HL-60/S4 treated with phorbol 12-myristate 13-acetate at 8.2 ng/mL for 4 days and 3 days (cell line): ENCODE results near the gene BAK1.
"Not testable (repeated sequence)": the region's sequence is repeated elsewhere in the genome, so short reads cannot be mapped to it uniquely, and the experiment has no call there.

ENCODE experiments used
- in situ Hi-C: fragments of 300-500 bp; cut with MboI; formaldehyde crosslinking; loops from 2 replicates; pipeline ENCODE4 v1.15.0; 2022; ENCODE audit warnings: low sequenced_read_pairs

The BAK1 gene

GRCh38 chr6:33609019-33609418 is 28.9 kb upstream of the BAK1 start:
- in situ Hi-C loops, result no loop called here

DNA sequence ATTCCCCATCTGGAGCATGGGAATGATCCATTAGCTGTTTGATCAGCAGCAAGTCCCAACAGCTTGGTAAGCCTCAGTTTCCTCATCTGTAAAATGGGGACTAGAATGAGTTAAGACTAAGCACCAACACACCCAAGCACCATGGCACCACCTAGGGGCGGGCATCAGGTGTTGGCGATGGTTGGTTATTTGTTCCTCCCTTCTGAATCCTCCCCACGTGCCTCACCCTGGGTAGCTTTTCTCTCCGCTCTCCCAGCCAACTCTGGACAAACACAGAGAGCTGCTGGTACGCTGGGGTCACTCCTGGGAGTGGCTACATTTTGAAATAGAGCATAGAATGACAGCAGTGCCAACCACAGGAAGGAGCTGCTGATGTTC is 27.7 kb upstream of the BAK1 start:
- in situ Hi-C loops, result no loop called here

GRCh38 chr6:33607126-33607783 is 27.2 kb upstream of the BAK1 start:
- in situ Hi-C loops, result no loop called here

- in situ Hi-C loops, result no loop called here
Observed at GRCh38 chr6:33606642-33607041, 26.6 kb upstream of the BAK1 start.

DNA sequence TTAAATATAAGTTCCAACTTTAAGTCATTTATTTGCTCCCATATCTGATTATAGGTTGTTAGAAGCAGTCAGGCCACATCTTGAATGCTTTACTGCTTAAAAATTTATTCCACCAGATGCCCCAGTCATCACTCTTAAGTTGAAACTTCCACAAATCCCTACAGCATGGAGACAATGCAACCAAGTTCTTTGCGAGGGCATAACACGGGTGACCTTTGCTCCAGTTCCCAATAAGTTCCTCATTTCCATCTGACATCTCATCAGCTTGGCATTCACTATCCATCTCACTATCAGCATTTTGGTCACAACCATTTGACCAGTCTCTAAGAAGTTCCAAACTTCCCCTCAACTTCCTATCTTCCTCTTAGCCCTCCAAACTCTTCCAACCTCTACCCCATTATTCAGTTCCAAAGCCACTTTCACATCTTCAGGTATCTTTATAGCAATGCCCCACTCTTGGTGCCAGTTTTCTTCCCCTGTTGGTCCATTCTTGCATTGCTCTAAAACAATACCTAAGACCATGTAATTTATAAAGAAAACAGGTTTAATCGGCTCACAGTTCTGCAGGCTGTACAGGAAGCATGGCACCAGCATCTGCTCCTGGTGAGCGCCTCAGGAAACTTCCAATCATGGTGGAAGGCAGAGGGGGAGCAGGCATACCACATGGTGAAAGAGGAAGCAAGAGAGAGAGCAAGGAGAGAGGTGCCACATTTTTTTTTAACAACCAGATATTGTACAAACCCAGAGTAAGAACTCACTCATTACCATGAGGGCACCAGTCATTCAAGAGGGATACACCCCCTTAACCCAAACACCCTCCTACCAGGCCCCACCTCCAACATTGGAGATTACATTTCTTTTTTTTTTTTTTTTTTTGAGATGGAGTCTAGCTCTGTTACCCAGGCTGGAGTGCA is 25.1 kb upstream of the BAK1 start:
- in situ Hi-C loops, result no loop called here

DNA sequence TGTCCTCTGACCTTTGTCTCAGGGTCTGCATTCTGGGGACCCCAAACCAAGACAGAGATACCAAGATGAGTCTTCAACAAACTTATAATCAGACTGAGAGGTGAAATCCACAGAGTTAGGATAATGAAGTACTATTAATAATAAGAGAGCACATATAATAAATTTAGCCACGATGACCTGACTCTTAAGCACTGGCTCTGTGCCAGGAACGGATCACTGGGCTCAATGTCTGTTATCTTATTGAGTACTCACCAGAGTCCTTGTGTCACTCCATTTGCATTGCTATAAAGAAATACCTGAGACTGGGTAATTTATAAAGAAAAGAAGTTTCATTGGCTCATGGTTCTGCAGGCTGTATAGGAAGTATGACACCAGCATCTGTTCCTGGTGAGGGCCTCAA is 22.1 kb upstream of the BAK1 start:
- in situ Hi-C loops, result no loop called here

GRCh38 chr6:33600761-33601160 is 20.7 kb upstream of the BAK1 start:
- in situ Hi-C loops, result no loop called here

DNA sequence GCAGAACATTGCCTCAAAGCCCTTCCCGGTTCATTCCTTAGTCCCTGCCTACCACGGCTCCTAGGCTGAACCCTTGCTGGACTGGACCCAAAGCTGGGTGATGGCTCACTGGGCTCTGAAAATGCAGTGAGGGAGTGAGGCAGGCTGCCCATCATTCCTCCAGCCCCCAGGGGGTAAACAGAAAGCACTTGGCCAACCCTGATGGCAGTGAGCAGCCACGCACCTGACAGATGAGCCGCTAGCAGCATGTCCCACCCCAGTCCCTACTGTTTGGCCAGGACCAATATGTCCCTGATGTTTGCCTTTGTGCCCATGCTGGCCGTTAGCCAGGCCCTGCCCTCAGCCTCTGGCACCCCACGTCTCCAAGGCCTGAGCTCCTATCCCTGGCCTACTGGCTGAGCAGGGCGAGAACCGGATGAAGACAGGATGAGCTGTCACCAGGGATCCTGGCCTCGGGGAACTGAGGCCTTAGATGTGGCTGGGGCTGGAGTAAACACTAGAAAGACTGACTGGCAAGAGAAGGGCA is 19.4 kb upstream of the BAK1 start:
- in situ Hi-C loops, result no loop called here

- in situ Hi-C loops, result no loop called here
Observed at GRCh38 chr6:33597551-33598322, 17.7 kb upstream of the BAK1 start.

DNA sequence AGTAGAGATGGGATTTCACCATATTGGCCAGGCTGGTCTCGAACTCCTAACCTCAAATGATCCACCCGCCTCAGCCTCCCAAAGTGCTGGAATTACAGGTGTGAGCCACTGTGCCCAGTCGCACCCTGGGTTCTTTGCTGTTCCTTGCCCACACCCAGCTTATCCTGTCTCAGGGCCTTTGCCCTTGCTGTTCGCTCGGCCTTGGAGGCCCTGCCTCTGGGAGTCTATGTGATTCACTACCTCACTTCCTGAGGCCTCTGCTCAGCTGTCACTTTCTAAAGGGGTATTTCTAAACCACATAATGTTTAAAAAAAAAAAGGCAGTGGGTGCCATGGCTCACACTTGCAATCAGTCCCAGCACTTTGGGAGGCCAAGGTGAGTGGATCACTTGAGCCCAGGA is 16.8 kb upstream of the BAK1 start:
- in situ Hi-C loops, result not testable (repeated sequence)

DNA sequence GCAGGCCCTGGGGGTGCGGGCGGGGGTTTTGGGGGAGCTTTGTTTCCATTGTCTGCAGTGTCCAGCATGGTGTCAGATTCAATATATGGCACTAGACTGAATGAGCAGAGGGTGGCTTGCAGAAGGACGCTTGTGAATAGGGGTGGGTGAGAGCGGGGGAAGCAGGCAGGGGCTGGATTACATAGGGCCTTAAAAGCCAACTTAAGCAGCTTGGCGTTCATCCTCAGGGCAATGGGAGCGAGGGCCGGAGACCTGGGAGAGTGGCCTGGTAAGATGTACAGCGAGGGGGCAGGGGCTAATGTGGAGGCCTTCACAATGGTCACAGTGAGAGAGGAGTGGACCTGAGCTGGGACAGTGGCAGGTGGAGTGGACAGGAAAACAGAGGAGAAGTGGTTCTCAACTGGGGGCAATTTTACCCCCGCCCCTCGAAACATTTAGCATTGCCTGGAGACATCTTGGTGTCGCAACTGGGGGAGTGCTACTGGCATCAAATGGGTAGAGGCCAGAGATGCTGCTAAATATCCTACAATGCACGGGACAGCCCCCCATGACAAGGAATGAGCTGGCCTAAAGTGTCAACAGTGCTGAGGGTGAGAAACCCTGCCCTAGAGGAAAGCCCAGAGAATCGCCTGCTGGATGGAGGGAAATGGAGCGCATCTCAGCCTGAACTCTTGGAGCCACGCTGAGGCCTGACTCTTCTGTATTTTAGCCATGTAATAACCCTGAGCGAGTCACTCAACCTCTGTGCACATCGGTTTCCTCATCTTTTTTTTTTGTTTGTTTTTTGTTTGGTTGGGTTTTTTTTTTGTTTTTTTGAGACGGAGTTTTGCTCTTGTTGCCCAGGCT is 15.1 kb upstream of the BAK1 start:
- in situ Hi-C loops, result no loop called here

GRCh38 chr6:33593414-33593727 is 13.3 kb upstream of the BAK1 start:
- in situ Hi-C loops, result no loop called here

DNA sequence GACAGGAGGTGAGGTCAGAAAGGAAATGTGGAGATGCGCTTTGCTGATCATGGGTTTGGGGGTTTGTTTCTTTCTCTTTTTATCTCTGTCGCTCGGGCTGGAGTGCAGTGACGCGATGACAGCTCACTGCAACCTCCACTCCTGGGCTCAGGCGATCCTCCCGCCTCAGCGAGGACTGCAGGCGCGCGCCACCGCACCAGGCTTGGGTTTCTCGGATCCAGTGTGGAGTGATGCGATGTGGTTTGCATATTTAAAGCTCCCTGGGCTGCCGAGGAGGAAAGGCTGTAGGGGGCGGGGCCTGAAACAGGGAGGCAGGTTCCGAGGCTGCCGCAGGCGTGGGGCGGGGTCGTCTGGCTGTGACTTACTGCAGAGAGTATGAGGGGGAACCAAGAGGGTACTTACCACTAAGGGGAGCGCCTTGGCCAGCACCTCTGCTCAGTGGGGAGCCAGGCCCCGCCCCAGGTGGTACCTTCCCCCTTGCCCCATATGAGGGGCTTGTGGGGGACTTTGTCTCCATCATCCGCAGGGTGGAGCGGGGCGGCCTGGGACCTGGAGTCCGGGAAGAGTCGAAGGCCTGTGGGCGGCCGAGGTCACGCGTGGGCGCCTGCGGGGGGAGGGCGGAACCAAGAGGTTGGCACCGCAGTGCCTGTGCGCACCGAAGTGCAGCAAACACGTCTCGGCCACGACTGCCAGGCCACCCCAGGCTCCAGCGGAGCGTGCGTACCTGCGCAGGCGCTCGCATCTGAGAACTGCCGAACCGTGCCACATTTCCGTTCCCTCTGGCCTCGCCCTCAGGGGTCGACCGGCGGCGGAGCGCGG is 12.7 kb upstream of the BAK1 start:
- in situ Hi-C loops, result no loop called here

- in situ Hi-C loops, result no loop called here
Observed at GRCh38 chr6:33592280-33592594, 12.2 kb upstream of the BAK1 start.

- in situ Hi-C loops, result no loop called here
Observed at GRCh38 chr6:33591424-33592032, 11.5 kb upstream of the BAK1 start.

DNA sequence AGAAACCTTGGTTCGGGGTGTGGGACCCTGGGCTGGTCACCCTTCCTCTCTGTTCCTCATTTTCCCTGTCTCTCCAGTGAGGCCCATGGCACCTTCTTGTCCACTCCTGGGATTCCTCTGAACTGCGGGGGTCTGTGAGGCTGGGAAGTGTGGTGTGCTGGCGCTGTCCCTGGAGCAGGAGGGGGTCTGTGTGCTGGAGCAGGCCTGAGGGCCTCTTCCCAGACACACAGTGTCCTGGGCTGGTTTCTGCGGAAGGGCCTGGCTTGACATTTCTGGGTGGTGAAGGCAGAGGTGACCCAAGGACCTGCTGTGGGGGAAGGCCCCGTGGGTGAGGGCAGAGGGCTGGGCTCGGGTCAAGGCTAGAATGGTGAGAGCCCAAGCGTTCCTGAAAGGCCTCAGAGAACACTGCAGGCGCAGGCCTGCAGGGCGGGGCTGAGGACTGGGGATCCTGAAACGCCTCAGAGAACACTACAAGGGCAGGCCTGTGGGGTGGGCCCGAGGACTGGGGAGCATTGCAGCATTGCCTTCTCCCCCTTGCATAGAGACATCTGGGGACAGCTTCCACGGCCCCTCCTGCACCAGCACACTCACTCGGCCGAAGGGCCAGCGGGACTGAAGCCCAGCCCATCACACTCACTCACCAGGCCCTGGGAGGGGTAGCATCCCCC is 10.6 kb upstream of the BAK1 start:
- in situ Hi-C loops, result no loop called here

- in situ Hi-C loops, result loop anchor here (10.0 kb wide), 1 partner anchor 115 kb away; no protein-coding TSS in a partner anchor
Observed at GRCh38 chr6:33589731-33590530, 9.9 kb upstream of the BAK1 start.

DNA sequence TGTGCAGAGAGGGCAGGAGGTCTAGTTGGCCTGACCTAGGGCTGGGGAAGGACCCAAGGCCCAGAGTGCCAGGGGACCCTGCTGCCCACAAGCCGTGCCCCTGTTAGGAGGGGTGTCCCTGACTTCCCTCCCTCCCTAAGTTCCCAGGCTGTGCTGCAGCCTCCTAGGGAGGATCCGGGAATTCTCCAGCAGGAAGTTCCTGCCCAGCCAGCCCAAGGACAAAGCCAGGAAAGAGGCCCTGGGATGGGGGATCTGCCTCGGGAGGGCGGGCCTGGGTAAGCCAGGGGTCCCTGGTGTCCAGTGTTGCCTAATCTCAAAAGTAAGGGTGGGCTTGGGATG is 9.3 kb upstream of the BAK1 start:
- in situ Hi-C loops, result loop anchor here (10.0 kb wide), 1 partner anchor 115 kb away; no protein-coding TSS in a partner anchor
